ENCODE data around the gene NEK11. TPM values are rescaled to one million over a fixed set of nuclear protein-coding genes. Genes with fewer than 3 reads are reported as not detected.

The NEK11 gene
- total and polyA plus RNA-seq, 9 of the 15 experiments (the other 6 are each of a cell fraction or from before 2014, with no cell fraction given): 0.28 to 1.5 (median 0.87) TPM

- TF ChIP-seq DEAF1 (CRISPR knock-in tag; IDR thresholded peaks at IDR 0.05) (no peak), SMAD2 (IDR thresholded peaks at IDR 0.05; ENCODE audit: low read depth, low read length) (no peak), ARID2 (IDR thresholded peaks at IDR 0.05) (no peak), ZNF644 (tag; IDR thresholded peaks at IDR 0.05; ENCODE audit: low read depth) (no peak), E2F4 (CRISPR knock-in tag; IDR thresholded peaks at IDR 0.05; ENCODE audit: low read depth) (no peak)
Observed at GRCh38 chr3:131275556-131275955, 248.9 kb downstream of the NEK11 start (continued).

- no peaks in the 10 kb centered on the region for H3K27me3 ChIP-seq (ENCODE audit: control insufficient read depth in 2 of 2, insufficient read depth in 2 of 2, low read length in 2 of 2)
- no peaks in the 10 kb centered on the region for H3K9me1 ChIP-seq (ENCODE audit: control insufficient read depth, insufficient read depth, low read length)
- ChIA-PET POLR2A (no interaction called here), CTCF (ENCODE audit: low intra/inter-chr PET ratio) (no interaction called here)
- no TSS peak for BruUV-seq (replicated peaks)
- H3K4me3 ChIP-seq: no peak overlapping the region
- no peaks in the 10 kb centered on the region for H3K36me3 ChIP-seq (ENCODE audit: control insufficient read depth, insufficient read depth, low read length)
- FAIRE-seq: no peak
- H4K20me1 ChIP-seq (replicated peaks; ENCODE audit: control insufficient read depth, insufficient read depth, low read length): no peaks in the 10 kb centered on the region
- no peak overlapping the region for H3K27ac ChIP-seq (ENCODE audit: extremely low read depth, low read depth, low read length)
- H3K4me1 ChIP-seq (replicated peaks in 1 of 2; ENCODE audit: control insufficient read depth in 2 of 2, insufficient read depth in 2 of 2, low read length in 2 of 2): no peaks in the 10 kb centered on the region
- H3K4me2 ChIP-seq (ENCODE audit: insufficient read depth, low read length): no peak overlapping the region
- H3K9me3 ChIP-seq (replicated peaks; ENCODE audit: control insufficient read depth, insufficient read depth, low read depth, low read length): no peaks in the 10 kb centered on the region
- H3K9ac ChIP-seq (ENCODE audit: insufficient read depth in 1 of 2, low read depth in 2 of 2, low read length in 2 of 2): no peak overlapping the region
- DNase-seq (ENCODE audit: extremely low read depth in 1 of 4, low spot score in 3 of 4): no peak
- intact Hi-C loops (cut with micrococcal nuclease) (no loop called here), in situ Hi-C loops (cut with MboI) (no loop called here)
- H2AFZ ChIP-seq (ENCODE audit: low read depth, low read length): no peak overlapping the region
- no peak for ATAC-seq
- 0% methylated on average over 2 of the region's 2 CpGs for WGBS (ENCODE audit: insufficient coverage, low coverage, missing lambda C conversion rate)
- H3K79me2 ChIP-seq (ENCODE audit: control insufficient read depth, insufficient read depth, low read length): no peaks in the 10 kb centered on the region
- TF ChIP-seq NFXL1 (CRISPR knock-in tag; IDR thresholded peaks at IDR 0.05): no peak
- no peak for TF ChIP-seq FOXM1 (IDR thresholded peaks at IDR 0.05; ENCODE audit: low read depth)
- no peak for TF ChIP-seq FOXM1 (CRISPR knock-in tag; IDR thresholded peaks at IDR 0.05; ENCODE audit: low read depth)
- TF ChIP-seq ZBTB40 (IDR thresholded peaks at IDR 0.05): no peak
- TF ChIP-seq ZBTB40 (CRISPR knock-in tag; IDR thresholded peaks at IDR 0.05): no peak
Observed at GRCh38 chr3:131277836-131278497, 251.3 kb downstream of the NEK11 start.
